ENCODE results near the gene DAB2IP. TPM values are rescaled to one million over a fixed set of nuclear protein-coding genes. Genes with fewer than 3 reads are reported as not detected.

Gene DAB2IP
- total and polyA plus RNA-seq, 2 experiments from 2014 or later: 8.9 to 42.8 TPM

DNA sequence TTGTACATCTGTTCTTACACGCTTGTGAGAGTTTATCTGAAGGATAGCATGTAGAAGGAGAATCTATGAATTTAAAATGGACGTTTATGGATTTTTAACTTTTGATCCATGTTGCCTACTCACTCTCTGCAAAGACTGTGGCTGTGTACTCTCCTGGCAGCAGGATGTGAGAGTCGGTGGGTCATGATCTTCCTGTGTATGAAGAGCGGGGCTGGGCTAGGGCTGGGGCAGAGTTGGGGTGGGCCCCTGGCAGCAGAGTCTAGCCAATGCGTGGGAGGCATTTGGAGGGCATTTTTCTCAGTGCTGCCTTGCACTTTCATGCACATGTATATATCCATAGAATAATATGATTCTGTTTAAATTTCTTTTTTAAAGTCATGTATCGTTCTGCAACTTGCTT is 24.0 kb upstream of the DAB2IP start:
- no peak overlapping the region; the same call in 1 of the 2 replicates for H3K27ac Mint-ChIP-seq

More for the DNA sequence above, 24.0 kb upstream of the DAB2IP start:
- ATAC-seq (no peak), DNase-seq (ENCODE audit: low spot score) (no peak)
- H3K79me2 ChIP-seq (replicated peaks; ENCODE audit: insufficient read depth): 0 out of 2 replicates have a peak, but pooled peaks cover 4% of the 10 kb centered on the region
- H3K9me2 ChIP-seq (ENCODE audit: insufficient read depth): no peaks in the 10 kb centered on the region
- Mint-ChIP-seq H3K27me3 (ENCODE audit: insufficient read depth, low read depth, poor library complexity) (no peaks in the 10 kb centered on the region), H3K4me3 (no peak overlapping the region), H3K36me3 (ENCODE audit: low read depth) (no peaks in the 10 kb centered on the region; the same call in 2 of the 3 replicates), H3K4me1 (peaks cover 10% of the 10 kb centered on the region; the same call in 2 of the 3 replicates), H3K9me3 (no peaks in the 10 kb centered on the region)
- no peaks in the 10 kb centered on the region; the same call in 1 of the 2 replicates for H3K4me1 ChIP-seq (ENCODE audit: insufficient read depth)
- H3K36me3 ChIP-seq (ENCODE audit: insufficient read depth): no peaks in the 10 kb centered on the region
- no peaks in the 10 kb centered on the region for H3K27me3 ChIP-seq (ENCODE audit: insufficient read depth)
- TF ChIP-seq EZH2phosphoT487 (IDR thresholded peaks at IDR 0.05; ENCODE audit: unreplicated experiment) (no peak), ZNF462 (CRISPR knock-in tag; IDR thresholded peaks at IDR 0.05) (no peak), POLR2AphosphoS5 (IDR thresholded peaks at IDR 0.05; ENCODE audit: low read depth) (no peak), ZNF114 (CRISPR knock-in tag; IDR thresholded peaks at IDR 0.05) (no peak), ZNF331 (CRISPR knock-in tag; IDR thresholded peaks at IDR 0.05; ENCODE audit: low read depth) (no peak), JUNB (IDR thresholded peaks at IDR 0.05; ENCODE audit: unreplicated experiment) (no peak), STAT1 (IDR thresholded peaks at IDR 0.05; ENCODE audit: unreplicated experiment) (no peak), EZH2 (IDR thresholded peaks at IDR 0.05; ENCODE audit: low read depth, unreplicated experiment) (no peak)
- TF ChIP-seq, protein P1, sequence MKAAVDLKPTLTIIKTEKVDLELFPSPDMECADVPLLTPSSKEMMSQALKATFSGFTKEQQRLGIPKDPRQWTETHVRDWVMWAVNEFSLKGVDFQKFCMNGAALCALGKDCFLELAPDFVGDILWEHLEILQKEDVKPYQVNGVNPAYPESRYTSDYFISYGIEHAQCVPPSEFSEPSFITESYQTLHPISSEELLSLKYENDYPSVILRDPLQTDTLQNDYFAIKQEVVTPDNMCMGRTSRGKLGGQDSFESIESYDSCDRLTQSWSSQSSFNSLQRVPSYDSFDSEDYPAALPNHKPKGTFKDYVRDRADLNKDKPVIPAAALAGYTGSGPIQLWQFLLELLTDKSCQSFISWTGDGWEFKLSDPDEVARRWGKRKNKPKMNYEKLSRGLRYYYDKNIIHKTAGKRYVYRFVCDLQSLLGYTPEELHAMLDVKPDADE (IDR thresholded peaks at IDR 0.05): no peak
- TF ChIP-seq, protein P2, sequence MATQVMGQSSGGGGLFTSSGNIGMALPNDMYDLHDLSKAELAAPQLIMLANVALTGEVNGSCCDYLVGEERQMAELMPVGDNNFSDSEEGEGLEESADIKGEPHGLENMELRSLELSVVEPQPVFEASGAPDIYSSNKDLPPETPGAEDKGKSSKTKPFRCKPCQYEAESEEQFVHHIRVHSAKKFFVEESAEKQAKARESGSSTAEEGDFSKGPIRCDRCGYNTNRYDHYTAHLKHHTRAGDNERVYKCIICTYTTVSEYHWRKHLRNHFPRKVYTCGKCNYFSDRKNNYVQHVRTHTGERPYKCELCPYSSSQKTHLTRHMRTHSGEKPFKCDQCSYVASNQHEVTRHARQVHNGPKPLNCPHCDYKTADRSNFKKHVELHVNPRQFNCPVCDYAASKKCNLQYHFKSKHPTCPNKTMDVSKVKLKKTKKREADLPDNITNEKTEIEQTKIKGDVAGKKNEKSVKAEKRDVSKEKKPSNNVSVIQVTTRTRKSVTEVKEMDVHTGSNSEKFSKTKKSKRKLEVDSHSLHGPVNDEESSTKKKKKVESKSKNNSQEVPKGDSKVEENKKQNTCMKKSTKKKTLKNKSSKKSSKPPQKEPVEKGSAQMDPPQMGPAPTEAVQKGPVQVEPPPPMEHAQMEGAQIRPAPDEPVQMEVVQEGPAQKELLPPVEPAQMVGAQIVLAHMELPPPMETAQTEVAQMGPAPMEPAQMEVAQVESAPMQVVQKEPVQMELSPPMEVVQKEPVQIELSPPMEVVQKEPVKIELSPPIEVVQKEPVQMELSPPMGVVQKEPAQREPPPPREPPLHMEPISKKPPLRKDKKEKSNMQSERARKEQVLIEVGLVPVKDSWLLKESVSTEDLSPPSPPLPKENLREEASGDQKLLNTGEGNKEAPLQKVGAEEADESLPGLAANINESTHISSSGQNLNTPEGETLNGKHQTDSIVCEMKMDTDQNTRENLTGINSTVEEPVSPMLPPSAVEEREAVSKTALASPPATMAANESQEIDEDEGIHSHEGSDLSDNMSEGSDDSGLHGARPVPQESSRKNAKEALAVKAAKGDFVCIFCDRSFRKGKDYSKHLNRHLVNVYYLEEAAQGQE (IDR thresholded peaks at IDR 0.05; ENCODE audit: unreplicated experiment): no peak
- no peak overlapping the region for H3K4me3 ChIP-seq
- no peak overlapping the region for H2AFZ ChIP-seq
- peaks cover 9% of the 10 kb centered on the region; the same call in 1 of the 2 replicates for H4K20me1 ChIP-seq (replicated peaks; ENCODE audit: insufficient read depth)
- no peak overlapping the region for H3K4me2 ChIP-seq
- no peak overlapping the region for H3K27ac ChIP-seq (ENCODE audit: low read depth)
- no peaks in the 10 kb centered on the region for H3F3A ChIP-seq (replicated peaks; ENCODE audit: low read depth)

Data from GM23338 (cell line).